ENCODE results near the gene SLC66A2.

Gene SLC66A2

DNA sequence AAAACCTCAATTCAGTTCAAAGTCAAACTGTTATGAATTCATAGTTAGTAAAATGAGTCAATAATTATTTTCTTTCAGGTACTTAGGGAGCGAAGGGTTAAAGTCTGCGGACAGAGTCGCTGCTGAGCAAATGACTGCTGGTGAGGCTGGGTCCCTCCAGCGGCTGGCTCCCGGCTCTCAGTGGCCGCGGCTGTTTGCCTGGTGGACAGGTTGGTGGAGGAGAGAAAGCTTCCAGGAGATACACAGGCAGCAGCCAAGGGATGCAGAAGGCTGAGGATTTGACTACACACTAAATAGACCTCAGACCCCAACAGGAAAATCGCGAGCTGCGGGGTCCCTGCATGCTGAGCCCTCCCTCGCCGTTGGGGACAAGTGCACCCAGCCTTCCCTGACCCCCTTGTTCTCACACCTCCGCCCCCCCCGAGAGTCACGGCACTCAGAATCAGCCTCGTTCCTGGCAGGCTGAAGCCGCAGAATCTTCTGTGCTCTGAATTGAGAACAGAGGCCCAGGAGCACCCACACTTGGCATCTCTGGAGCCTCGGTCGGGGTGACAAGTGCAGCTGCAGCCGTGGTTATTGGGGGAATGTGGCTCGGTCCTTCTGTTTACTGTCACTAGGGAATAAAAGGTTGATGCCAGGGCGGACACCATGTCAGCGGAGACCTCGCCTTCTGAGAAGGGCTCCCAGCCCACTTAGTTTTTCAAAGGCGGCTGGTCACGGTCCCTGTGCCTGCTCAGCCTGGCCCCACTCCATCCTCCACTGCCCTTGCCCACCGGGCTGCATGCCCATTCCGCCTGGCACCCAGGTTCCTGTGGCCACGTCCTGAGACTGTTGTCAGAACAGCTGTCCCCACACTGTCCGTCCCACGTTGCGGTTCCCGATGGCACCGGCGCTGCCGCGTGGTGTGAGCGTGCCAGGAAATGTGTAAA lies 74.0 kb downstream of the SLC66A2 start:
- no peaks in the 10 kb centered on the region for H3K27me3 ChIP-seq (replicated peaks; ENCODE audit: insufficient read depth, low read length)
- H3K9ac ChIP-seq (ENCODE audit: low read length), result no peak overlapping the region
- no peak overlapping the region for H2AFZ ChIP-seq (ENCODE audit: low read length)
- no peak overlapping the region for H3K27ac ChIP-seq (ENCODE audit: low read length)
- H3K4me2 ChIP-seq (ENCODE audit: low read depth, low read length), result no peak overlapping the region
- no peaks in the 10 kb centered on the region for H3K36me3 ChIP-seq (replicated peaks; ENCODE audit: insufficient read depth, low read length)
- no peaks in the 10 kb centered on the region for H3K79me2 ChIP-seq (ENCODE audit: low read length)
- H3K9me2 ChIP-seq (replicated peaks; ENCODE audit: insufficient read depth, low read length), result no peaks in the 10 kb centered on the region
- DNase-seq, result no peak
- no peak overlapping the region for H3K4me3 ChIP-seq (ENCODE audit: low read length)
- H3F3A ChIP-seq (ENCODE audit: insufficient read depth, low read length), result no peaks in the 10 kb centered on the region
- TF ChIP-seq, protein P1, sequence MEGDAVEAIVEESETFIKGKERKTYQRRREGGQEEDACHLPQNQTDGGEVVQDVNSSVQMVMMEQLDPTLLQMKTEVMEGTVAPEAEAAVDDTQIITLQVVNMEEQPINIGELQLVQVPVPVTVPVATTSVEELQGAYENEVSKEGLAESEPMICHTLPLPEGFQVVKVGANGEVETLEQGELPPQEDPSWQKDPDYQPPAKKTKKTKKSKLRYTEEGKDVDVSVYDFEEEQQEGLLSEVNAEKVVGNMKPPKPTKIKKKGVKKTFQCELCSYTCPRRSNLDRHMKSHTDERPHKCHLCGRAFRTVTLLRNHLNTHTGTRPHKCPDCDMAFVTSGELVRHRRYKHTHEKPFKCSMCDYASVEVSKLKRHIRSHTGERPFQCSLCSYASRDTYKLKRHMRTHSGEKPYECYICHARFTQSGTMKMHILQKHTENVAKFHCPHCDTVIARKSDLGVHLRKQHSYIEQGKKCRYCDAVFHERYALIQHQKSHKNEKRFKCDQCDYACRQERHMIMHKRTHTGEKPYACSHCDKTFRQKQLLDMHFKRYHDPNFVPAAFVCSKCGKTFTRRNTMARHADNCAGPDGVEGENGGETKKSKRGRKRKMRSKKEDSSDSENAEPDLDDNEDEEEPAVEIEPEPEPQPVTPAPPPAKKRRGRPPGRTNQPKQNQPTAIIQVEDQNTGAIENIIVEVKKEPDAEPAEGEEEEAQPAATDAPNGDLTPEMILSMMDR (IDR thresholded peaks at IDR 0.05; ENCODE audit: low read length), result no peak
- TF ChIP-seq EZH2phosphoT487 (IDR thresholded peaks at IDR 0.05; ENCODE audit: low read length) (no peak), EZH2 (optimal IDR thresholded peaks at IDR 0.05; ENCODE audit: low read depth, low read length) (no peak)
- no peaks in the 10 kb centered on the region for H4K20me1 ChIP-seq (ENCODE audit: insufficient read depth, low read length)
- H3K9me3 ChIP-seq (replicated peaks; ENCODE audit: insufficient read depth, low read length), result no peaks in the 10 kb centered on the region
- H3K4me1 ChIP-seq (ENCODE audit: low read length), result no peaks in the 10 kb centered on the region

DNA sequence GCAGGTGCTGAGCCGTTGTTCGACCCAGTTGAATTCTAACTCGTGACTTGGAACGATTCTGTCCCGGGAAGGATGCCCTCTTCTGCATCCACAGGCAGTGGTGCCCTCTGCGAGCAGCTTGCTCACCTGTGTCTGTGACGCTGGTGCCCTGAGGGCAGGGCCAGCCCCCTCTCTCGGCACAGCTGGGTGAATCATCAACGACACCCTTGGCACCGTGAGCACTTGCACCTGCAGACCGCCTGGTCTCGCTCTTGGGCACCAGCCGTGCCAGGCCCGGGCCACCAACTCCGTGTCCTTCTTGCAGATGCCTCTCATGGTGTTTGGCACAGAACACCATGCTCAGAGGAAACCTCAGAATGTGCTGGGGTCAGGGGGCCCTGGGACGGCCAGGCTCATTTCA lies 75.0 kb downstream of the SLC66A2 start:
- no peaks in the 10 kb centered on the region for H4K20me1 ChIP-seq (ENCODE audit: insufficient read depth, low read length)
- no peak for DNase-seq

DNA sequence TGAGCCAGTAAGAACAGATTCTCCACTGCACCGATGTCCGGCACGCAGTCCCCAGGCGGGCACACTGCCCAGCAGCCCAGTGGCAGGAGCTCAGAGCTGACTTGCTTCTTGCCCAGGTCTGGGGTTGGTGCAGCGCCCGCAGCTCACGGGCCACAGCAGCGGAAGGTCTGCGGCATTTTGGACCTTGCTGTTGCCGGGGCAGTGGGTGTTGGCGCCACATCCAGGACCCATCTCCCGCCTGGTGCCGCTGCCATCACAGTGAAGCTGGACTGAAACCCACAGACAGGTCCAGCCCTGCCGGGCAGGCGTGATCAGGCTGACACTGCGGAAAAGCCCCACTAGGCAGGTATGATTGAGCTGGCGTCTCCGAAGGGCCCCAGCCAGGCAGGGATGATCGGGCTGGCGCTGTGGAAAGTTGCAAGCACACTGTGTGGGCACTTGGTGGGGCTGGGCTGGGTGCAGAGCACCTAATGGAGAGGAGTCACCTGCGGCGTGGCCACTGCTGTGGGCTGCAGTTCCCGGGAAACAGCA lies 75.5 kb downstream of the SLC66A2 start:
- no peak overlapping the region for H3K4me2 ChIP-seq (ENCODE audit: low read depth, low read length)
- no peaks in the 10 kb centered on the region for H3K4me1 ChIP-seq (ENCODE audit: low read length)
- H3K9ac ChIP-seq (ENCODE audit: low read length), result no peak overlapping the region
- H3K9me3 ChIP-seq (replicated peaks; ENCODE audit: insufficient read depth, low read length), result no peaks in the 10 kb centered on the region
- H3F3A ChIP-seq (ENCODE audit: insufficient read depth, low read length), result no peaks in the 10 kb centered on the region
- no peak overlapping the region for H3K4me3 ChIP-seq (ENCODE audit: low read length)
- no peaks in the 10 kb centered on the region for H3K36me3 ChIP-seq (replicated peaks; ENCODE audit: insufficient read depth, low read length)
- no peaks in the 10 kb centered on the region for H3K27me3 ChIP-seq (replicated peaks; ENCODE audit: insufficient read depth, low read length)
- TF ChIP-seq, protein P1 (IDR thresholded peaks at IDR 0.05; ENCODE audit: low read length), result no peak
- TF ChIP-seq EZH2 (optimal IDR thresholded peaks at IDR 0.05; ENCODE audit: low read depth, low read length), result no peak
- TF ChIP-seq EZH2phosphoT487 (IDR thresholded peaks at IDR 0.05; ENCODE audit: low read length), result no peak
- H3K79me2 ChIP-seq (ENCODE audit: low read length), result no peaks in the 10 kb centered on the region
- DNase-seq, result no peak
- H4K20me1 ChIP-seq (ENCODE audit: insufficient read depth, low read length), result no peaks in the 10 kb centered on the region
- H3K9me2 ChIP-seq (replicated peaks; ENCODE audit: insufficient read depth, low read length), result no peaks in the 10 kb centered on the region
- H3K27ac ChIP-seq (ENCODE audit: low read length), result no peak overlapping the region
- no peak overlapping the region for H2AFZ ChIP-seq (ENCODE audit: low read length)

More for the DNA sequence above, 75.0 kb downstream of the SLC66A2 start:
- Histone ChIP-seq H3K27me3 (replicated peaks; ENCODE audit: insufficient read depth, low read length) (no peaks in the 10 kb centered on the region), H3K9ac (ENCODE audit: low read length) (no peak overlapping the region), H3K4me1 (ENCODE audit: low read length) (no peaks in the 10 kb centered on the region), H3F3A (ENCODE audit: insufficient read depth, low read length) (no peaks in the 10 kb centered on the region), H2AFZ (ENCODE audit: low read length) (no peak overlapping the region), H3K9me2 (replicated peaks; ENCODE audit: insufficient read depth, low read length) (no peaks in the 10 kb centered on the region), H3K4me2 (ENCODE audit: low read depth, low read length) (no peak overlapping the region), H3K4me3 (ENCODE audit: low read length) (no peak overlapping the region), H3K36me3 (replicated peaks; ENCODE audit: insufficient read depth, low read length) (no peaks in the 10 kb centered on the region), H3K79me2 (ENCODE audit: low read length) (no peaks in the 10 kb centered on the region), H3K9me3 (replicated peaks; ENCODE audit: insufficient read depth, low read length) (no peaks in the 10 kb centered on the region), H3K27ac (ENCODE audit: low read length) (no peak overlapping the region)
- TF ChIP-seq, protein P1 (IDR thresholded peaks at IDR 0.05; ENCODE audit: low read length), result no peak
- TF ChIP-seq EZH2 (optimal IDR thresholded peaks at IDR 0.05; ENCODE audit: low read depth, low read length) (no peak), EZH2phosphoT487 (IDR thresholded peaks at IDR 0.05; ENCODE audit: low read length) (no peak)

Measured in MM.1S (cell line).